Measurements from ENCODE around the gene DYNC2LI1. TPM values are rescaled to one million over a fixed set of nuclear protein-coding genes. Genes with fewer than 3 reads are reported as not detected.

DYNC2LI1 gene
- total RNA-seq, 6 experiments from 2014 or later, result 8.4 to 12.3 (median 10.0) TPM

GRCh38 chr2:43752302-43752701 is 21.5 kb upstream of the DYNC2LI1 start:
- Mint-ChIP-seq H3K4me1 (ENCODE audit: low read depth) (no peaks in the 10 kb centered on the region), H3K9me3 (no peaks in the 10 kb centered on the region), H3K4me3 (no peak overlapping the region), H3K27ac (no peak overlapping the region), H3K27me3 (ENCODE audit: insufficient read depth) (peaks cover 13% of the 10 kb centered on the region), H3K36me3 (ENCODE audit: low read depth) (no peaks in the 10 kb centered on the region)
- no peak for DNase-seq
- no peak for TF ChIP-seq CTCF (IDR thresholded peaks at IDR 0.05)

GRCh38 chr2:43754180-43754579 is 19.7 kb upstream of the DYNC2LI1 start:
- DNase-seq, result no peak
- no peaks in the 10 kb centered on the region for H3K36me3 Mint-ChIP-seq (ENCODE audit: low read depth)
- H3K27ac Mint-ChIP-seq, result no peak overlapping the region
- no peak overlapping the region for H3K4me3 Mint-ChIP-seq
- TF ChIP-seq CTCF (IDR thresholded peaks at IDR 0.05), result no peak
- peaks cover 13% of the 10 kb centered on the region for H3K27me3 Mint-ChIP-seq (ENCODE audit: insufficient read depth)
- H3K9me3 Mint-ChIP-seq, result no peaks in the 10 kb centered on the region
- peaks cover 10% of the 10 kb centered on the region for H3K4me1 Mint-ChIP-seq (ENCODE audit: low read depth)

- Mint-ChIP-seq H3K27ac (peak overlapping the region; percentile 70), H3K4me3 (peak overlapping the region; percentile 45; the same call in 1 of the 2 replicates), H3K4me1 (ENCODE audit: low read depth) (peaks cover 17% of the 10 kb centered on the region), H3K27me3 (ENCODE audit: insufficient read depth) (peaks cover 4% of the 10 kb centered on the region; the same call in 1 of the 2 replicates), H3K9me3 (no peaks in the 10 kb centered on the region), H3K36me3 (ENCODE audit: low read depth) (no peaks in the 10 kb centered on the region)
- no peak for TF ChIP-seq CTCF (IDR thresholded peaks at IDR 0.05)
- no peak for DNase-seq
Measured at GRCh38 chr2:43758739-43759138, 15.1 kb upstream of the DYNC2LI1 start.

GRCh38 chr2:43759195-43759594 is 14.6 kb upstream of the DYNC2LI1 start:
- Mint-ChIP-seq H3K4me1 (ENCODE audit: low read depth) (peaks cover 17% of the 10 kb centered on the region), H3K4me3 (no peak overlapping the region), H3K27me3 (ENCODE audit: insufficient read depth) (peaks cover 4% of the 10 kb centered on the region; the same call in 1 of the 2 replicates), H3K36me3 (ENCODE audit: low read depth) (no peaks in the 10 kb centered on the region), H3K27ac (peak overlapping the region; percentile 70; the same call in 1 of the 2 replicates), H3K9me3 (no peaks in the 10 kb centered on the region)
- TF ChIP-seq CTCF (IDR thresholded peaks at IDR 0.05), result no peak
- DNase-seq, result peak; percentile 75

GRCh38 chr2:43762286-43762685 is 11.6 kb upstream of the DYNC2LI1 start:
- Mint-ChIP-seq H3K27me3 (ENCODE audit: insufficient read depth) (peaks cover 6% of the 10 kb centered on the region; the same call in 1 of the 2 replicates), H3K9me3 (no peaks in the 10 kb centered on the region), H3K27ac (no peak overlapping the region), H3K4me3 (no peak overlapping the region), H3K4me1 (ENCODE audit: low read depth) (peaks cover 17% of the 10 kb centered on the region), H3K36me3 (ENCODE audit: low read depth) (no peaks in the 10 kb centered on the region)
- no peak for DNase-seq
- no peak for TF ChIP-seq CTCF (IDR thresholded peaks at IDR 0.05)

- Mint-ChIP-seq H3K36me3 (ENCODE audit: low read depth) (no peaks in the 10 kb centered on the region), H3K4me1 (ENCODE audit: low read depth) (peaks cover 17% of the 10 kb centered on the region), H3K9me3 (no peaks in the 10 kb centered on the region), H3K27me3 (ENCODE audit: insufficient read depth) (peaks cover 6% of the 10 kb centered on the region; the same call in 1 of the 2 replicates), H3K4me3 (no peak overlapping the region), H3K27ac (no peak overlapping the region)
- TF ChIP-seq CTCF (IDR thresholded peaks at IDR 0.05), result no peak
- DNase-seq, result no peak
Measured at GRCh38 chr2:43763091-43763490, 10.7 kb upstream of the DYNC2LI1 start.

Data from HFFc6 (cell line).